ENCODE data around the gene CLCN4. TPM values are rescaled to one million over a fixed set of nuclear protein-coding genes. Genes with fewer than 3 reads are reported as not detected.

The CLCN4 gene
- total and polyA plus RNA-seq, 8 donors = 4.4 to 11.8 (median 5.9) TPM

GRCh38 chrX:10243106-10243505, 86.3 kb downstream of the CLCN4 start:
- no peaks in the 10 kb centered on the region for H3K36me3 ChIP-seq
- H3K4me1 ChIP-seq = no peaks in the 10 kb centered on the region
- H3K9me3 ChIP-seq = no peaks in the 10 kb centered on the region
- ATAC-seq = no peak
- peak in 2 of 4 donors; percentile 3 to 32 for DNase-seq
- intact Hi-C loops (cut with DNase I) = no loop called here
- no peaks in the 10 kb centered on the region for H3K27me3 ChIP-seq
- TF ChIP-seq CTCF (IDR thresholded peaks at IDR 0.05) = no peak
- H3K27ac ChIP-seq = no peak overlapping the region
- no peak overlapping the region for H3K4me3 ChIP-seq

DNA sequence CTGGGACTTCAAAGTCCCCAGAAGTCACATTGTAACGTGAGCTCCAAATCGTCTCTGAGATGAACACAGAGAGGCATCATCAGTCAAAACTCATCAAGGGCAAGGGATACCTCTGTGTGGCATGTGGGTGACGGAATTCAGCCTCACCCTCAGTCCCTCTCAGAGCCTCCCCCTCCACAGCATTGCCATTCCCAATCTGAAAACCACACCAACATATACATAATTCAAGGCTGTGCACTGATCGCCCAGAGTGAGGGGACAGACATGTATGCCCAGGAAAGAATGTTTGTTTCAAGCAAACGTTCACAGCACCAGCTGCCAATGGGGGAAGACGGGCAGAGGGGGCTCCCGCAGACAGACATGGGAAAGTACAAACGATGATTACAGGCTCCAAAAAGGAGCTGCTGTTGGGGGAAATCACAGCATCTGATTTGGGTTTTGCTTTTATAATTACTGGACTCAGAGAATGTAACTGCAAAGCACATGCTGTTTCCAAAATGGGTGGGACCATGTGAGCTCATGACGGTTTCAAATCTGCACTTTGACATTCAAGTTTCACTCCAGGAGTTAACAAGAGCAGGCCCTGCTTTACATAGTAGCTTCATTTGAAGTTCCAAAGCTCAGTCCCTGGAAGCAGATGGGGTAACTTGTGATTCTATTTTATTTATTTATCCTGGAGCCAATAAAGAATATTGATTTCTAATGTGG, 88.3 kb downstream of the CLCN4 start:
- Histone ChIP-seq H3K36me3 (no peaks in the 10 kb centered on the region), H3K9me3 (no peaks in the 10 kb centered on the region), H3K27me3 (no peaks in the 10 kb centered on the region), H3K27ac (no peak overlapping the region), H3K4me1 (no peaks in the 10 kb centered on the region), H3K4me3 (no peak overlapping the region)
- ATAC-seq (no peak), DNase-seq (no peak)
- no peak for TF ChIP-seq CTCF (IDR thresholded peaks at IDR 0.05)
- intact Hi-C loops (cut with DNase I) = no loop called here

GRCh38 chrX:10245886-10246285, 89.1 kb downstream of the CLCN4 start:
- no peak for TF ChIP-seq CTCF (IDR thresholded peaks at IDR 0.05)
- intact Hi-C loops (cut with DNase I) = no loop called here
- Histone ChIP-seq H3K4me1 (no peaks in the 10 kb centered on the region), H3K27ac (no peak overlapping the region), H3K36me3 (no peaks in the 10 kb centered on the region), H3K4me3 (no peak overlapping the region), H3K27me3 (no peaks in the 10 kb centered on the region), H3K9me3 (no peaks in the 10 kb centered on the region)
- no peak for ATAC-seq
- no peak for DNase-seq

GRCh38 chrX:10246297-10246696, 89.5 kb downstream of the CLCN4 start:
- Histone ChIP-seq H3K36me3 (no peaks in the 10 kb centered on the region), H3K27me3 (no peaks in the 10 kb centered on the region), H3K27ac (no peak overlapping the region), H3K4me1 (no peaks in the 10 kb centered on the region), H3K4me3 (no peak overlapping the region), H3K9me3 (no peaks in the 10 kb centered on the region)
- DNase-seq (no peak), ATAC-seq (no peak)
- no peak for TF ChIP-seq CTCF (IDR thresholded peaks at IDR 0.05)
- intact Hi-C loops (cut with DNase I) = no loop called here

- Histone ChIP-seq H3K36me3 (no peaks in the 10 kb centered on the region), H3K27me3 (no peaks in the 10 kb centered on the region), H3K27ac (no peak overlapping the region), H3K4me1 (no peaks in the 10 kb centered on the region), H3K9me3 (no peaks in the 10 kb centered on the region), H3K4me3 (no peak overlapping the region)
- TF ChIP-seq CTCF (IDR thresholded peaks at IDR 0.05) = no peak
- no peak for ATAC-seq
- DNase-seq = no peak
- intact Hi-C loops (cut with DNase I) = no loop called here
These were observed 90.1 kb downstream of the CLCN4 start for GRCh38 chrX:10246846-10247245.

Measured in left lung (tissue), 10 donors.